Heart right ventricle (tissue), 16 donors: ENCODE data around the gene UBXN2A. TPM values are rescaled to one million over a fixed set of nuclear protein-coding genes. Genes with fewer than 3 reads are reported as not detected.
A peak's percentile ranks its signal among the peaks of the same experiment; 100 is the strongest.
"Not testable (repeated sequence)": the region's sequence is repeated elsewhere in the genome, so short reads cannot be mapped to it uniquely, and the experiment has no call there.

Experiments
- ATAC-seq, 8 donors: fragments of 200-7000 bp; cut with Tn5 transposase; one replicate each; pipeline ENCODE4 v1.9.1; 2020; ENCODE audit warnings: mild to moderate bottlenecking in 8 of 8, moderate library complexity in 8 of 8, moderate number of reproducible peaks in 1 of 8
- DNase-seq, 2 donors: peaks; one replicate each; pipeline ENCODE4 v3.0.0-alpha.2; 2020
- H3K27ac ChIP-seq, 10 donors: fragments of 200-600 bp; sonication (generic) in 2 of 10; one replicate each; pipeline versions ENCODE4 v1.5.0 to v1.8.0; 2020 to 2022; ENCODE audit warnings: mild to moderate bottlenecking in 3 of 10
- H3K27me3 ChIP-seq, 7 donors: fragments of 200-600 bp; one replicate each; pipeline ENCODE4 v1.8.0; 2021 to 2022; ENCODE audit warnings: mild to moderate bottlenecking in 2 of 7
- H3K36me3 ChIP-seq, 9 donors: fragments of 200-600 bp; sonication (generic) in 1 of 9; one replicate each; pipeline versions ENCODE4 v1.5.0 to v1.8.0; 2020 to 2022; ENCODE audit warnings: mild to moderate bottlenecking in 2 of 9
- H3K4me1 ChIP-seq, 9 donors: fragments of 200-600 bp; sonication (generic) in 1 of 9; one replicate each; pipeline versions ENCODE4 v1.5.0 to v1.8.0; 2020 to 2022; ENCODE audit warnings: mild to moderate bottlenecking in 4 of 9
- H3K4me3 ChIP-seq, 10 donors: fragments of 200-600 bp; sonication (generic) in 2 of 10; one replicate each; pipeline versions ENCODE4 v1.5.0 to v1.8.0; 2020 to 2022; ENCODE audit warnings: mild to moderate bottlenecking in 7 of 10, moderate library complexity in 2 of 10
- H3K9me3 ChIP-seq, 11 donors: fragments of 200-600 bp in 10 of 11; sonication (generic) in 2 of 11; one replicate each; pipeline versions ENCODE4 v1.5.0 to v1.8.0; 2013 to 2022; ENCODE audit warnings: mild to moderate bottlenecking in 2 of 11, control low read depth in 1 of 11, moderate library complexity in 1 of 11
- CTCF ChIP-seq, 9 donors: fragments of 200-600 bp; sonication (generic) in 2 of 9; IDR thresholded peaks; one replicate each; pipeline versions ENCODE4 v1.5.0 to v1.8.0; 2021 to 2022; ENCODE audit warnings: antibody characterized with exemption in 9 of 9, mild to moderate bottlenecking in 5 of 9, moderate library complexity in 1 of 9
- WGBS, 2 donors: extraction: QIAGEN DNeasy Blood & Tissue Kit; methylation state at CpG; one replicate each; pipeline ENCODE4 v1.1.7; 2013; ENCODE audit warnings: inconsistent platforms in 1 of 2; 5-methylcytosine and 5-hydroxymethylcytosine counted together
- intact Hi-C, 10 donors: fragments of 100-400 bp; cut with DNase I; formaldehyde crosslinking; loops; one replicate each; pipeline versions ENCODE4 v1.11.1 to v1.14.2; 2022
- polyA plus RNA-seq, 2 donors: library from polyadenylated mRNA; stranded (reverse); fragments of 200-250 nt; gene quantifications; one replicate each; pipeline ENCODE4 v1.2.3, GENCODE V29; 2013
- total RNA-seq, 10 donors: library from RNA; stranded (reverse); fragmentation: NEBNext Ultra II Directional in 3 of 10; extraction: Animal tissue kit (Norgen Biotek cat#: 25700) in 3 of 10; gene quantifications; one replicate each; pipeline versions ENCODE4 v1.2.1 to v1.2.4, GENCODE V29; 2021 to 2023
- donor health status: Arrhythmogenic right ventricular cardiomyopathy.
- donor health status: ischemic (EF 13 %, LVEDD 7.1; RV severe dilation, severe dysfunction).
- donor health status: healthy with polysubstance abuse.
- donor health status: DM: no; HTN: yes; CAD: no.
- donor health status: DM: no; HTN: no; CAD: no.
- donor health status: ischemic (EF 25% LVEDD 6.9; RV normal size, moderate dysfunction).
- donor health status: ischemic (EF 25% LVEDD 5.7; RV mildly dilated, moderate dysfunction).
- donor health status: healthy.
- donor health status: DM: yes; HTN: yes; CAD: no.
- donor health status: Ischemic cardiomyopathy.
- donor health status: ischemic (EF 35%, LVEDD 5.7; RV mildly dilated, moderate dysfunction).
- donor health status: nonischemic (EF 11% LVEDD 7.7; RV severe dilation, severe dysfunction).
- donor health status: DM: yes; HTN: yes; CAD: no.
- donor health status: PGD.
- donor health status: ischemic (EF 29% LVEDD 5.4; RV normal size, mild dysfunction).
- donor health status: nonischemic (EF 23%, LVEDD 6.1; RV moderate dilation, normal function).

Gene UBXN2A
- total and polyA plus RNA-seq, 12 donors: 7.9 to 23.8 (median 19.7) TPM

- no peak for TF ChIP-seq CTCF (IDR thresholded peaks at IDR 0.05)
- ATAC-seq (no peak), DNase-seq (no peak)
- Histone ChIP-seq H3K27ac (peak overlapping the region in 4 of 10 donors; percentile 15 to 30 (median 22)), H3K27me3 (no peaks in the 10 kb centered on the region), H3K4me3 (no peak overlapping the region), H3K4me1 (peaks cover 0 to 45% (median 27%) of the 10 kb centered on the region in 9 donors), H3K9me3 (no peaks in the 10 kb centered on the region), H3K36me3 (peaks cover 0 to 7% (median 0%) of the 10 kb centered on the region in 9 donors)
- intact Hi-C loops: no loop called here
These were observed 4.7 kb downstream of the UBXN2A start for GRCh38 chr2:23944976-23945375.

DNA sequence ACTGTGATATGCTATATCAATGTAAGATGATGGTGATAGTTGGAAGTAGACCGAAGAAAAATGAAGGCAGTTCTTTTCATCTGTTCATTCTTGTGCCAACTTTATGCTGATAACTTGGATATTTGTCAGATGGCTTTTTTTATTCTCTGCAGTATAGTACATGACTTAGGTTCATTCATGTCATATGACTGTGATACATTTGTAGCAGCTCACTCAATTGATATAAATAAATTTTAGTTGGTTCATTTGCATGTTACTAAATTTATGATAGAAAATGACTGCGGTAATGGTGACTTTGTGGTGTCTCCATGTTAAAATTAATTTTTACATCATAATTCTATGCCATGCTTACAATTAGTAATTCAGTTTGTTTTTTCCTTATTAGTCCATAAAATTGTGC lies 7.1 kb downstream of the UBXN2A start:
- peaks cover 0 to 7% (median 0%) of the 10 kb centered on the region in 9 donors for H3K36me3 ChIP-seq
- no peak for TF ChIP-seq CTCF (IDR thresholded peaks at IDR 0.05)
- H3K27me3 ChIP-seq: no peaks in the 10 kb centered on the region
- DNase-seq: no peak
- peak in 1 of 8 donors; percentile 29 for ATAC-seq
- intact Hi-C loops: no loop called here
- H3K4me3 ChIP-seq: no peak overlapping the region
- H3K4me1 ChIP-seq: peaks cover 0 to 38% (median 13%) of the 10 kb centered on the region in 9 donors
- H3K9me3 ChIP-seq: no peaks in the 10 kb centered on the region
- H3K27ac ChIP-seq: peak overlapping the region in 2 of 10 donors; percentile 21 to 26
- WGBS, 2 donors: 45 to 66% methylated on average over 2 of the region's 2 CpGs

GRCh38 chr2:23952558-23952957 lies 12.3 kb downstream of the UBXN2A start:
- H3K27me3 ChIP-seq, H3K9me3 ChIP-seq, ATAC-seq, H3K27ac ChIP-seq, H3K4me3 ChIP-seq, H3K36me3 ChIP-seq, intact Hi-C loops, DNase-seq: not testable (repeated sequence)
- H3K4me1 ChIP-seq: peaks cover 0 to 16% (median 5%) of the 10 kb centered on the region in 9 donors
- WGBS, 2 donors: 99 to 100% methylated on average over 3 of the region's 3 CpGs

DNA sequence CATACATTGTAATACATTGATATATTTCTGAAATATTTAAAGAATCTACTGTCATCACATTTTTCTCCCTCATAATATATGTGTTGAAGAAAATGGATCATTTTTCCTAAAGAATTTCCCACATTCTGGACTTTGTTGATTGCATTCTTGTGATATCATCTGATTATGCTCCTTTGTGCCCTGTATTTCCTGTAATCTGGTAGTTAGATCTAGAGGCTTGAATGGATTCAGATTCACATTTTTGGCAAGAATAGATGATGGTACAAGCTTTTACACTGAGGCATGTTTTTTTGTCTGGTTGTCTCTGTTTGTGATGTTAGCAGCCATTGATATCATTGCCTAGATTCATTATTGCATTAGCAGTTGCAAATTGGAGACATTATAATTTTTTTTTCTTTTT lies 13.4 kb downstream of the UBXN2A start:
- peaks cover 0 to 10% (median 0%) of the 10 kb centered on the region in 9 donors for H3K36me3 ChIP-seq
- no peak for DNase-seq
- H3K4me1 ChIP-seq: peaks cover 0 to 13% (median 4%) of the 10 kb centered on the region in 9 donors
- intact Hi-C loops: no loop called here
- no peaks in the 10 kb centered on the region for H3K27me3 ChIP-seq
- H3K27ac ChIP-seq: no peak overlapping the region
- no peak overlapping the region for H3K4me3 ChIP-seq
- no peak for ATAC-seq
- no peak for TF ChIP-seq CTCF (IDR thresholded peaks at IDR 0.05)
- H3K9me3 ChIP-seq: no peaks in the 10 kb centered on the region

GRCh38 chr2:23954325-23955014 lies 14.2 kb downstream of the UBXN2A start:
- no peak for TF ChIP-seq CTCF (IDR thresholded peaks at IDR 0.05)
- Histone ChIP-seq H3K4me3 (no peak overlapping the region), H3K27me3 (no peaks in the 10 kb centered on the region), H3K9me3 (no peaks in the 10 kb centered on the region), H3K27ac (no peak overlapping the region), H3K4me1 (peaks cover 0 to 13% (median 4%) of the 10 kb centered on the region in 9 donors), H3K36me3 (peaks cover 0 to 18% (median 3%) of the 10 kb centered on the region in 9 donors)
- intact Hi-C loops: no loop called here
- ATAC-seq: peak in 1 of 8 donors; percentile 42
- WGBS, 2 donors: 87 to 90% methylated on average over 6 of the region's 6 CpGs
- no peak for DNase-seq
